CD14-positive monocyte (primary cell): ENCODE measurements around the gene KLK12. TPM values are rescaled to one million over a fixed set of nuclear protein-coding genes. Genes with fewer than 3 reads are reported as not detected.
"Not testable (repeated sequence)": the region's sequence is repeated elsewhere in the genome, so short reads cannot be mapped to it uniquely, and the experiment has no call there.

Experiments
- DNase-seq, 3 donors: peaks; one replicate each; pipeline ENCODE4 v3.0.0-alpha.2; 2011 to 2022
- H2AFZ ChIP-seq: 2 replicates; pipeline ENCODE4 v1.6.0; 2012; ENCODE audit warnings: mild to moderate bottlenecking, low read depth, low read length, inconsistent platforms; ENCODE audit not compliant: insufficient read depth, poor library complexity, severe bottlenecking
- H3K27ac ChIP-seq, 2 donors: 1 replicate in 1 of 2; 2 replicates in 1 of 2; pipeline ENCODE4 v1.5.1; 2012 to 2013; ENCODE audit warnings: low read length in 2 of 2, control low read depth in 1 of 2, inconsistent platforms in 1 of 2, low read depth in 1 of 2, mild to moderate bottlenecking in 1 of 2
- H3K27me3 ChIP-seq, 2 donors: one replicate each; pipeline versions ENCODE4 v1.6.0 to v1.6.1; 2011 to 2013; ENCODE audit warnings: low read length in 2 of 2; ENCODE audit not compliant: control insufficient read depth in 2 of 2, insufficient read depth in 2 of 2
- H3K36me3 ChIP-seq, 2 donors: replicated peaks in 1 of 2; 1 replicate in 1 of 2; 2 replicates in 1 of 2; pipeline versions ENCODE4 v1.5.1 to v1.6.1; 2012 to 2013; ENCODE audit warnings: low read length in 2 of 2, control low read depth in 1 of 2, inconsistent platforms in 1 of 2, mild to moderate bottlenecking in 1 of 2; ENCODE audit not compliant: insufficient read depth in 2 of 2, control insufficient read depth in 1 of 2
- H3K4me1 ChIP-seq, 2 donors: 1 replicate in 1 of 2; 2 replicates in 1 of 2; pipeline versions ENCODE4 v1.5.1 to v1.6.1; 2012 to 2013; ENCODE audit warnings: low read length in 2 of 2, control low read depth in 1 of 2, inconsistent platforms in 1 of 2, mild to moderate bottlenecking in 1 of 2, moderate library complexity in 1 of 2; ENCODE audit not compliant: insufficient read depth in 2 of 2, control insufficient read depth in 1 of 2
- H3K4me2 ChIP-seq: replicated peaks from 2 replicates; pipeline ENCODE3; 2012; ENCODE audit warnings: low read length, moderate library complexity, mild to moderate bottlenecking; ENCODE audit not compliant: poor library complexity, severe bottlenecking; ENCODE audit errors: extremely low read depth
- H3K4me3 ChIP-seq, 3 experiments: fragments of 200-600 bp in 1 of 3; sonication (generic) in 1 of 3; replicated peaks in 1 of 3; 1 replicate in 2 of 3; 2 replicates in 1 of 3; pipeline ENCODE4 v1.5.1; 2011 to 2013; ENCODE audit warnings: low read length in 3 of 3, mild to moderate bottlenecking in 3 of 3, control low read depth in 2 of 3, low read depth in 2 of 3, inconsistent platforms in 1 of 3, moderate library complexity in 1 of 3
- H3K79me2 ChIP-seq: 2 replicates; pipeline ENCODE4 v1.6.0; 2012; ENCODE audit warnings: mild to moderate bottlenecking, control low read depth, inconsistent platforms, low read length, moderate library complexity; ENCODE audit not compliant: insufficient read depth
- H3K9ac ChIP-seq: 2 replicates; pipeline ENCODE4 v1.6.0; 2017; ENCODE audit warnings: low read length, mild to moderate bottlenecking; ENCODE audit not compliant: insufficient read depth, poor library complexity, severe bottlenecking
- H3K9me3 ChIP-seq, 2 donors: replicated peaks in 1 of 2; 1 replicate in 1 of 2; 2 replicates in 1 of 2; pipeline versions ENCODE4 v1.5.1 to v1.6.1; 2012 to 2013; ENCODE audit warnings: low read length in 2 of 2, control low read depth in 1 of 2; ENCODE audit not compliant: control insufficient read depth in 1 of 2, insufficient read depth in 1 of 2
- H4K20me1 ChIP-seq: 2 replicates; pipeline ENCODE4 v1.6.0; 2012; ENCODE audit warnings: mild to moderate bottlenecking, low read length, control low read depth, moderate library complexity; ENCODE audit not compliant: insufficient read depth
- H3K27ac Mint-ChIP-seq, 7 donors: one replicate each; pipeline ENCODE4 v1.8.0; 2020; ENCODE audit warnings: mild to moderate bottlenecking in 7 of 7, mixed read lengths in 7 of 7, moderate library complexity in 6 of 7, inconsistent platforms in 2 of 7
- H3K27me3 Mint-ChIP-seq, 3 donors: one replicate each; pipeline ENCODE4 v1.8.0; 2021 to 2022; ENCODE audit warnings: low read depth in 3 of 3, mild to moderate bottlenecking in 3 of 3, mixed read lengths in 3 of 3, moderate library complexity in 3 of 3, inconsistent platforms in 1 of 3
- H3K36me3 Mint-ChIP-seq, 2 donors: one replicate each; pipeline ENCODE4 v1.8.0; 2020; ENCODE audit warnings: mixed read lengths in 2 of 2, inconsistent platforms in 1 of 2, mild to moderate bottlenecking in 1 of 2
- H3K4me1 Mint-ChIP-seq: one replicate; pipeline ENCODE4 v1.8.0; 2020; ENCODE audit warnings: mild to moderate bottlenecking, mixed read lengths
- H3K4me3 Mint-ChIP-seq, 2 donors: one replicate each; pipeline ENCODE4 v1.8.0; 2020; ENCODE audit warnings: mild to moderate bottlenecking in 2 of 2, mixed read lengths in 2 of 2, moderate library complexity in 1 of 2
- H3K9me3 Mint-ChIP-seq, 7 donors: one replicate each; pipeline ENCODE4 v1.8.0; 2020 to 2022; ENCODE audit warnings: mixed read lengths in 7 of 7, mild to moderate bottlenecking in 6 of 7, moderate library complexity in 6 of 7, inconsistent platforms in 2 of 7
- WGBS: methylation state at CpG from one replicate; pipeline ENCODE4 v1.1.5; 2013; ENCODE audit warnings: missing lambda C conversion rate; ENCODE audit not compliant: insufficient coverage; 5-methylcytosine and 5-hydroxymethylcytosine counted together
- intact Hi-C, 2 donors: fragments of 100-400 bp; cut with micrococcal nuclease; formaldehyde crosslinking; loops; one replicate each; pipeline versions ENCODE4 v1.15.0 to v1.15.1; 2023
- polyA plus RNA-seq, 3 donors: library from polyadenylated mRNA; depleted of rRNA in 1 of 3; unstranded in 2 of 3; stranded (reverse) in 1 of 3; fragments of 300-500 nt in 2 of 3; fragments of >200 nt in 1 of 3; fragmentation: Illumina TruSeq in 2 of 3; gene quantifications; 1 replicate in 2 of 3; 2 replicates in 1 of 3; pipeline ENCODE4 v1.2.3, GENCODE V29; 2012 to 2021
- TF ChIP-seq, protein P1 (sequence below): fragments of 200-600 bp; IDR thresholded peaks from one replicate; pipeline ENCODE4 v1.8.0; 2022; ENCODE audit warnings: antibody characterized with exemption, mild to moderate bottlenecking

The KLK12 gene
- polyA plus RNA-seq, 3 donors = not detected

DNA sequence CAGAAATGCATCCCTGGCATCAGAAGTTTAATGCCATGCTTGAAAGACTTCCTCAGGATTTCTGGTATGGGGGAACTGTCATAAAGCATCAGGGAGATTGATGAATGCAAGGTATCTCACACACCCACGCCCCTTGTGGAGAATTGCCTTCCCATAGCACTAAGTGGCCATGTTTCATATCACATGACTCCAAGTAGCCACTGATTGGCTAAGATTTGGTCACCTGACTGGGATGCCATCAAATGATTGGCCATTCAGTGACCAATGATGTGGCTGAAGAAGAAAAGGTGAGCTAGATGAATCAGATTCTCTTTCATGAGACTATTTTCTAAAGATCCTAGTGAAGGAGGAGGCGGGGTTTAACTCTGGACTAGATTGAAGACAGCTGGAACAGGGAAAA is 40.7 kb downstream of the KLK12 start:
- Histone ChIP-seq H3K9ac (no peak overlapping the region), H3K27me3 (peaks cover 0 to 2% of the 10 kb centered on the region in 2 donors), H2AFZ (no peak overlapping the region), H3K79me2 (no peaks in the 10 kb centered on the region), H3K4me3 (no peak overlapping the region), H3K9me3 (peaks cover 0 to 4% of the 10 kb centered on the region in 2 donors), H3K4me1 (no peaks in the 10 kb centered on the region), H3K27ac (no peak overlapping the region), H3K36me3 (no peaks in the 10 kb centered on the region), H4K20me1 (no peaks in the 10 kb centered on the region), H3K4me2 (no peak overlapping the region)
- no peaks in the 10 kb centered on the region for H3K4me1 Mint-ChIP-seq
- H3K27me3 Mint-ChIP-seq = peaks cover 5 to 17% (median 9%) of the 10 kb centered on the region in 3 donors
- no CpG with 5 or more reads among the region's 2 CpGs for WGBS
- peaks cover 0 to 13% (median 6%) of the 10 kb centered on the region in 7 donors for H3K9me3 Mint-ChIP-seq
- no peaks in the 10 kb centered on the region for H3K36me3 Mint-ChIP-seq
- DNase-seq = no peak
- H3K27ac Mint-ChIP-seq = no peak overlapping the region
- TF ChIP-seq, protein P1, sequence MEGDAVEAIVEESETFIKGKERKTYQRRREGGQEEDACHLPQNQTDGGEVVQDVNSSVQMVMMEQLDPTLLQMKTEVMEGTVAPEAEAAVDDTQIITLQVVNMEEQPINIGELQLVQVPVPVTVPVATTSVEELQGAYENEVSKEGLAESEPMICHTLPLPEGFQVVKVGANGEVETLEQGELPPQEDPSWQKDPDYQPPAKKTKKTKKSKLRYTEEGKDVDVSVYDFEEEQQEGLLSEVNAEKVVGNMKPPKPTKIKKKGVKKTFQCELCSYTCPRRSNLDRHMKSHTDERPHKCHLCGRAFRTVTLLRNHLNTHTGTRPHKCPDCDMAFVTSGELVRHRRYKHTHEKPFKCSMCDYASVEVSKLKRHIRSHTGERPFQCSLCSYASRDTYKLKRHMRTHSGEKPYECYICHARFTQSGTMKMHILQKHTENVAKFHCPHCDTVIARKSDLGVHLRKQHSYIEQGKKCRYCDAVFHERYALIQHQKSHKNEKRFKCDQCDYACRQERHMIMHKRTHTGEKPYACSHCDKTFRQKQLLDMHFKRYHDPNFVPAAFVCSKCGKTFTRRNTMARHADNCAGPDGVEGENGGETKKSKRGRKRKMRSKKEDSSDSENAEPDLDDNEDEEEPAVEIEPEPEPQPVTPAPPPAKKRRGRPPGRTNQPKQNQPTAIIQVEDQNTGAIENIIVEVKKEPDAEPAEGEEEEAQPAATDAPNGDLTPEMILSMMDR = no peak
- no peak overlapping the region for H3K4me3 Mint-ChIP-seq
- intact Hi-C loops = no loop called here

GRCh38 chr19:50992666-50993035 is 42.2 kb downstream of the KLK12 start:
- H3K9me3 ChIP-seq = peaks cover 0 to 4% of the 10 kb centered on the region in 2 donors
- H3K4me1 ChIP-seq = no peaks in the 10 kb centered on the region
- no peak overlapping the region for H3K4me2 ChIP-seq
- Mint-ChIP-seq H3K27me3 (peaks cover 5 to 14% (median 9%) of the 10 kb centered on the region in 3 donors), H3K36me3 (no peaks in the 10 kb centered on the region), H3K4me3 (no peak overlapping the region), H3K27ac (no peak overlapping the region), H3K9me3 (peaks cover 0 to 13% (median 7%) of the 10 kb centered on the region in 7 donors), H3K4me1 (no peaks in the 10 kb centered on the region)
- 60% methylated on average over 1 of the region's 2 CpGs for WGBS
- H3K27ac ChIP-seq = no peak overlapping the region
- no peak overlapping the region for H2AFZ ChIP-seq
- peaks cover 0 to 2% of the 10 kb centered on the region in 2 donors for H3K27me3 ChIP-seq
- TF ChIP-seq, protein P1 = no peak
- H4K20me1 ChIP-seq = no peaks in the 10 kb centered on the region
- no peaks in the 10 kb centered on the region for H3K79me2 ChIP-seq
- intact Hi-C loops = no loop called here
- no peak for DNase-seq
- H3K36me3 ChIP-seq = no peaks in the 10 kb centered on the region
- H3K9ac ChIP-seq = no peak overlapping the region
- no peak overlapping the region for H3K4me3 ChIP-seq

- H3K27ac ChIP-seq, H3K27me3 ChIP-seq, H3K36me3 Mint-ChIP-seq, intact Hi-C loops, H3K4me3 ChIP-seq, H3K4me1 ChIP-seq, DNase-seq, H3K4me2 ChIP-seq, H3K27ac Mint-ChIP-seq, H3K4me1 Mint-ChIP-seq, H3K9ac ChIP-seq, H3K36me3 ChIP-seq, H4K20me1 ChIP-seq, H2AFZ ChIP-seq, H3K79me2 ChIP-seq, H3K9me3 ChIP-seq: not testable (repeated sequence)
- Mint-ChIP-seq H3K27me3 (peaks cover 30 to 48% (median 31%) of the 10 kb centered on the region in 3 donors), H3K4me3 (peak overlapping the region in 1 of 2 donors; percentile 58), H3K9me3 (peaks cover 0 to 12% (median 1%) of the 10 kb centered on the region in 7 donors)
- 89% methylated on average over 9 of the region's 14 CpGs for WGBS
Measured at GRCh38 chr19:50984416-50984815, 50.4 kb downstream of the KLK12 start.
